ENCODE measurements around the gene HSBP1L1. TPM values are rescaled to one million over a fixed set of nuclear protein-coding genes. Genes with fewer than 3 reads are reported as not detected.

HSBP1L1 gene
- total RNA-seq, 4 donors from 2014 or later: 25.7 to 51.8 (median 39.6) TPM

- Histone ChIP-seq H3K9me3 (no peaks in the 10 kb centered on the region), H3K36me3 (no peaks in the 10 kb centered on the region), H3K4me3 (replicated peaks in 1 of 3) (no peak overlapping the region), H3K27ac (peak overlapping the region in 2 of 3 donors; percentile 73 to 75), H3K27me3 (no peaks in the 10 kb centered on the region), H3K4me1 (peaks cover 21 to 46% of the 10 kb centered on the region in 2 donors)
- no peak for TF ChIP-seq POLR2A (IDR thresholded peaks at IDR 0.05)
- TF ChIP-seq, protein P1, sequence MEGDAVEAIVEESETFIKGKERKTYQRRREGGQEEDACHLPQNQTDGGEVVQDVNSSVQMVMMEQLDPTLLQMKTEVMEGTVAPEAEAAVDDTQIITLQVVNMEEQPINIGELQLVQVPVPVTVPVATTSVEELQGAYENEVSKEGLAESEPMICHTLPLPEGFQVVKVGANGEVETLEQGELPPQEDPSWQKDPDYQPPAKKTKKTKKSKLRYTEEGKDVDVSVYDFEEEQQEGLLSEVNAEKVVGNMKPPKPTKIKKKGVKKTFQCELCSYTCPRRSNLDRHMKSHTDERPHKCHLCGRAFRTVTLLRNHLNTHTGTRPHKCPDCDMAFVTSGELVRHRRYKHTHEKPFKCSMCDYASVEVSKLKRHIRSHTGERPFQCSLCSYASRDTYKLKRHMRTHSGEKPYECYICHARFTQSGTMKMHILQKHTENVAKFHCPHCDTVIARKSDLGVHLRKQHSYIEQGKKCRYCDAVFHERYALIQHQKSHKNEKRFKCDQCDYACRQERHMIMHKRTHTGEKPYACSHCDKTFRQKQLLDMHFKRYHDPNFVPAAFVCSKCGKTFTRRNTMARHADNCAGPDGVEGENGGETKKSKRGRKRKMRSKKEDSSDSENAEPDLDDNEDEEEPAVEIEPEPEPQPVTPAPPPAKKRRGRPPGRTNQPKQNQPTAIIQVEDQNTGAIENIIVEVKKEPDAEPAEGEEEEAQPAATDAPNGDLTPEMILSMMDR (IDR thresholded peaks at IDR 0.05): no peak
- intact Hi-C loops (cut with DNase I): no loop called here
- no peak for DNase-seq
- 81 to 89% methylated on average over 11 to 16 of the region's 16 CpGs for WGBS, 2 donors
Measured at GRCh38 chr18:79960921-79961526, 3.4 kb upstream of the HSBP1L1 start.

GRCh38 chr18:79961527-79962291 lies 2.7 kb upstream of the HSBP1L1 start:
- peak; percentile 45 to 48 for DNase-seq
- intact Hi-C loops (cut with DNase I): no loop called here
- Histone ChIP-seq H3K4me3 (replicated peaks in 1 of 3) (no peak overlapping the region), H3K27me3 (no peaks in the 10 kb centered on the region), H3K4me1 (peaks cover 21 to 46% of the 10 kb centered on the region in 2 donors), H3K9me3 (no peaks in the 10 kb centered on the region), H3K36me3 (no peaks in the 10 kb centered on the region), H3K27ac (peak overlapping the region in 2 of 3 donors; percentile 73 to 75)
- 47 to 57% methylated on average over 17 to 28 of the region's 29 CpGs for WGBS, 2 donors
- TF ChIP-seq, protein P1 (IDR thresholded peaks at IDR 0.05): no peak
- no peak for TF ChIP-seq POLR2A (IDR thresholded peaks at IDR 0.05)

DNA sequence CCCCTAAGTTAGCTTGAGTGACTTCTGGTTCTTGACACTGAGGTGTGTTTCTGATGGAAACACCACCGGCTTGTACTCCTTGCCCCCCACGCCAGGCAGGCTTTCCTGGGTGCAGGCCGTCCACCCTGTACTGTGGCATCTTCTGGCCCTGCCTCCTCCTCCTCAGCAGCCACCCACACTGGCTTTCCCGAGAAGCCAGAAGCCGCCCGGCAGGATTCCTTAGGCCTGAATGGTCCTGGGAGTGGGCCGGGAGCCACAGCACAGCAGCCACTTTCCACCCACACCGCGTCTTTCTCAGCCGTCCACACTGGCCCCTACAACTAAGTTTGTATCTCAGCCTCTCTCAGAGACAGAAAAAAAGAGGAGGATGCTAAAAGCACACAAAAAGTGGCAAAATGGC lies 2.1 kb upstream of the HSBP1L1 start:
- peak; percentile 85 to 87 for DNase-seq
- H3K9me3 ChIP-seq: no peaks in the 10 kb centered on the region
- WGBS, 2 donors: 22 to 43% methylated on average over 10 of the region's 10 CpGs
- TF ChIP-seq, protein P1 (IDR thresholded peaks at IDR 0.05): no peak
- peak in 1 of 2 donors; percentile 31 for TF ChIP-seq POLR2A (IDR thresholded peaks at IDR 0.05)
- peak overlapping the region in 2 of 3 donors; percentile 73 to 75 for H3K27ac ChIP-seq
- intact Hi-C loops (cut with DNase I): no loop called here
- no peaks in the 10 kb centered on the region for H3K36me3 ChIP-seq
- no peak overlapping the region for H3K4me3 ChIP-seq (replicated peaks in 1 of 3)
- no peaks in the 10 kb centered on the region for H3K27me3 ChIP-seq
- peaks cover 21 to 46% of the 10 kb centered on the region in 2 donors for H3K4me1 ChIP-seq

- intact Hi-C loops (cut with DNase I): no loop called here
- no peaks in the 10 kb centered on the region for H3K36me3 ChIP-seq
- DNase-seq: no peak
- 85 to 91% methylated on average over 24 to 29 of the region's 30 CpGs for WGBS, 2 donors
- no peaks in the 10 kb centered on the region for H3K9me3 ChIP-seq
- H3K4me3 ChIP-seq (replicated peaks in 1 of 3): no peak overlapping the region
- H3K27me3 ChIP-seq: no peaks in the 10 kb centered on the region
- peak overlapping the region in 2 of 3 donors; percentile 73 to 75 for H3K27ac ChIP-seq
- H3K4me1 ChIP-seq: peaks cover 21 to 46% of the 10 kb centered on the region in 2 donors
- no peak for TF ChIP-seq POLR2A (IDR thresholded peaks at IDR 0.05)
- TF ChIP-seq, protein P1 (IDR thresholded peaks at IDR 0.05): no peak
Measured at GRCh38 chr18:79962835-79963657, 1.4 kb upstream of the HSBP1L1 start.

Measured in thyroid gland (tissue), 4 donors.